ENCODE measurements around the gene CHAC1.
A peak's percentile ranks its signal among the peaks of the same experiment; 100 is the strongest.
"Not testable (repeated sequence)": the region's sequence is repeated elsewhere in the genome, so short reads cannot be mapped to it uniquely, and the experiment has no call there.

CHAC1 gene

GRCh38 chr15:40938536-40938870, 14.8 kb upstream of the CHAC1 start:
- no peak for DNase-seq

DNA sequence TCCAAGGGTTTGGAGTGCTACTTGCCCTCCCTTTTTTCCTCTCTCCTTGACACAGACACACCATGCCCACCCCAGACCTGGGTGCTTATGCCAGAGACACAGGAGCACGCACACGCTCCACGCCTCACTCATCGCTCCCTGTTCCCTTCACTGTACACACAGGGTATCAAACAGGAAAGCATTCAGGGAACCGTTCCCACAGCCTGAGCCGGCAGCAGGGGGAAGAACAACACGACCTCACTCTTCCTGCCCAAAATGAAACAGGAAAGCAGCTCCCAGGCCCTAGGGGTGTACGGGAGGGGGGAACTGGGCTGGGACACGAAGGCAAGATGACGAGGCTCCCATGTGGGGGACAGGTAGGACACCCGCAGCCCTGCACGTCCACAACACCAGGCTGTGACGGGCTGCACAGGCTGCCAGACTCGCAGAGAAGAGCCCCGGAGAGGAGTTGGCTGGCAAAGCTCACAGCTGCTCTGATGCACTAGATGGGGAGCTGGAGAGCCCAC, 12.9 kb upstream of the CHAC1 start:
- DNase-seq, result no peak

- DNase-seq, result no peak
These were observed 12.2 kb upstream of the CHAC1 start for GRCh38 chr15:40941068-40941527.

DNA sequence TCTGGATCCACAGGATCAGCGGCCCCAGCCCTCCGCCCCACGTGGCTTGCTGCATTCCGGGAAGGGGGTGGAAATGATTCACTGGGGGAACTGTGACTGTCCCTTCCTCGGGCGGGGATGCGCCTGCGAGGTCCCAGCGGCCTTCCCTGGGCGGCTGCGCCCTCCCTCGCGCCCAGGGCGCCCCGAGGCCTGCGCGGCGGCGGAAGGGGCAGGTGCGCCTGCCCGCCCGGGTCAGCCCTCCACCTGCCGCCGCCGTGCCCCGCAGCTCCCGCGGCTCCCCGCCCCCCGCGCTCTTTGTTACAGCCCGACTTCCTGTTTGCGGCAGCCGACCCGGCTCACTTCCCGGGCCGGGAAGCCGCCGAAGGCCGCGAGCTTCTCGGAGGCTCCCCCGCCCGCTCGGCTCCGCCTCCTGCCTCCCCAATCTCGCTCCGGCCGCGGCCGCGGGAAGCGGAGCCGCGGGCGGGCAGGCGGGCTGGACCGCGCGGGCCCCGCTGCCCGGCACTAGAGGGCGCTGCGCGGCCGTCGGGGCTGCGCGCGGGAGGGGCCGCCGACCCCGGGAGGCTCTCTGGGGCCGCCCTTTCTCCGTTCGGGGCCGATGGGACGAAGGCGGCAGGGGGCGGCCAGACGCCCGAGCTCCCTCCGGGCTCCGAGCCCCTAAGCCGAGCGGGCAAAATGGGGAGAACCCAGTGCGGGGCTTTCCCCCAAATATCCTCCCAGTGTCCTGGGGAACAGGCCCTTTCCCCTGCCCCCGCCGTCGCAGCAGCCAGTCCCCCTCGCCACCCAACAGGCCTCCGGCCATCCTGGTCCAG, 11.5 kb upstream of the CHAC1 start:
- peak; percentile 66 for DNase-seq

- DNase-seq, result no peak
These were observed 10.9 kb upstream of the CHAC1 start for GRCh38 chr15:40942337-40942854.

DNA sequence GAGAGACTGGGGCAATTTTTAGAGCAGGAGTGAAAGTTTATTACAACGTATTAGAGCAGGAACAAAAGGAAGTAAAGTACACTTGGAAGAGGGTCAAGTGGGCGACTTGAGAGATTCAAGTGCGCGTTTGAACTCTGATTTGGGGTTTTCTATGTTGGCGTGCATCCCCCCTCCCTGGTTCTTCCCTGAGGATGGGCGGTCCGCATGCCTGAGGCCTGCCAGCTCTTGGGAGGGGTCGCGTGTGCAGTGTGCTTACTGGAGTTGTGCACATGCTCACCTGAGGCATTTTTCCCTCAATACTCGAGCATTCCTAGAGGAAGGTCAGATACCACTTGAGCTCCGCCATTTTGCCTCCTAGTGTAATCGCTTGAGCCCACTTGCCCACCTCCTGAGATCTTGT, 10.4 kb upstream of the CHAC1 start:
- DNase-seq, result no peak

GRCh38 chr15:40943764-40944365, 9.4 kb upstream of the CHAC1 start:
- no peak for DNase-seq

GRCh38 chr15:40944510-40945296, 8.6 kb upstream of the CHAC1 start:
- DNase-seq, result no peak

DNA sequence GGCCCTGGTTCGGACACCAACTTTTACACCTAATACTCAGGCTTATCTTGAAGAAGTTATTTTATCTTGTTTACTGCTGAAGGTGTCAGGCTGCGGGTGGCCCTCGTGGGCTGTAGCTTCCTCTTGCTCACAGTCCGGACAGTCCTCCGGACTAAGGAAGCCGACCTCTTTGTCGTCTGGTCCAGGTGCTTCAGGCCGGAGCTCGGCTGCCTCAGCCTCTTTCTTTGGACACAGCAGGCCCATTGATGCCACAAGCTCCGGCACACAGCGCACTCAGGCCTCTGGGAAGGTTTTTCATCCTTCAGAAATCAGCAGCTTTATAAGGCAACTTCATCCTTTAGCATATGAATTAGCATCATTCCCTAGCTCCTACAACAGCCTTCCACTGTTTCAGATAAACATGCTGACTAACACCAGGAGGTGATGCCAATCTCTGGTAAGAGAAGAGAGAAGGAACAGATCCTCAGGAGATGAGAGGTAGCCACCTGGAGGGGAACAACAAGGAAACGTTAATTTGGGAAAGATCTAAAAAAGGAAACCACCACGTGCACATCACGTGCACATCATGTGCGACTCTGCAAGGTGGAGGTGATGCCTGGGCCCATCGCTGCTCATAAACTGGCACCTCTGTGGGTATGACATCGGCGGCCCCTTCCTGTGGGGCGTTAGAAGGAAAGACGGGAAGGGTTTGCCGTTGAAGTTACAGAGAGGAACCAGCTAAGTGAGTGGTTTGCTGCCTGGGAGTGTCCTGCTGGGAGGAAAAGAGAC, 4.4 kb upstream of the CHAC1 start:
- no peak for DNase-seq

DNA sequence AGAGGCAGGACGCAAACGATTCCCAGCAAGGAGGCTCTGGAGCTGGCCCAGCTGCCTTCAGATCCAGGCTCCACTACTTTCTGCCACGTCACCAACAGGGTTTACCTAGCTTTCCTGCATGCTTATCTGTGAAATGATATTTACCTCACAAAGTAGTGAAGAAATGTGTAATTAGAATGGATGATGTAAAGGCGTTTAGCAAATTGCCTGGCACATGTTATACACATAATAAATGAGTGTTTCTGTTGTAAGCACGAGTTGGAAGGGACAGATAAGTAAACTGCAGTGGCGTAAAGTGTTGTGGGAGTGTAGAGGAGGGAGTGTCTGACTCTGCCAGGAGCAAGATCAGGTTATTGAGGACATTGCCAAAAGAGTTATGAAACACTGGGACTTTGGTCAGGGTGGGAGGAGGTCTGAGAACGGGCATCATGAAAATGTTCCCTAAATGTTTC, 3.5 kb upstream of the CHAC1 start:
- DNase-seq, result peak; percentile 37

DNA sequence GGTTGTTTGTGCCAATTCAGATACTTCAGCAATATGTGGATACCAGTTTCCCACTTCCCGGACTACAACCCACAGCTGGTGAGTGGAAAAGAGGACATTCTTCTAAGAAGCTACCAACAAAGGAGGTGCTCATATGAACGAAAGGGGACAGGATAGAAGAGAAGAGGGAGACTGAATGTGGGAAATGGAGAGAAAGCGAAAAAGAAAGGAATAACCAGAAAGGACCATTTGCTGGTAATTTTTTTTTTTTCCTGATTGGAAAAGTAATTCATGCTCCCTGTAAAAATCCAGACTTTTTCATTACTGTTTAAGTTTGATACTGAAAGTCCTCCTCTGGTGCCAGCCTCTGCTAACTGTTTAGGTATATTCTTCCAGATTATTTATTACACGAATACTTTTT, 1.5 kb upstream of the CHAC1 start:
- no peak for DNase-seq

- DNase-seq, result no peak
These were observed 870 bp upstream of the CHAC1 start for GRCh38 chr15:40952301-40952900.

GRCh38 chr15:40953713-40954074, 423 bp downstream of the CHAC1 start:
- DNase-seq, result no peak

DNA sequence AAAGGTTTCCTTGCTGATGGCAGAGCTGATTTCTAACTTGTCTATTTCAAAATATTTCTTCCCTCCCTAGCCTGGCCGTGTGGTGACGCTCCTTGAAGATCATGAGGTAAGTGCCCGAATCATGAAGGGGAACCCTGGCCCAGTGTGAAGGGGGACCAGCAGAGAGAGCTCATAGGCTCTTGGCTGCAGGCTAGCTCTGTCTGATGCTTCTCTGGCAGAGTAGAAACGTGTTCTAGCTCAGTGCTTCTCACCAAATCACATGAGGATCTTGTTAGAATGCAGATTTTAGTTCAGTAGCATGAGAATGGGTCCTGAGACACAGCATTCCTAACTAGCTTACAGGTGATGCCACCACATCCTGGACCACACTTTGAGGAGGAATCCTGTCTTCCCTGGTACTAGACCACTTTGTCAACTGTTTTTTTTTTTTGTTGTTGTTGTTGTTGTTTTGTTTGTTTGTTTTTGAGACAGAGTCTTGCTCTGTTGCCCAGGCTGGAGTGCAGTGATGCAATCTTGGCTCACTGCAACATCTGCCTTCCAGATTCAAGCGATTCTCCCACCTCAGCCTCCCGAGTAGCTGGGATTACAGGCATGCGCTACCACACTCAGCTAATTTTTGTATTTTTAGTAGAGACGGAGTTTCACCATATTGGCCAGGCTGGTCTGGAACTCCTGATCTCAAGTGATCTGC, 1.0 kb downstream of the CHAC1 start:
- not testable (repeated sequence) for DNase-seq

GRCh38 chr15:40955141-40955903, 2.1 kb downstream of the CHAC1 start:
- no peak for DNase-seq

DNA sequence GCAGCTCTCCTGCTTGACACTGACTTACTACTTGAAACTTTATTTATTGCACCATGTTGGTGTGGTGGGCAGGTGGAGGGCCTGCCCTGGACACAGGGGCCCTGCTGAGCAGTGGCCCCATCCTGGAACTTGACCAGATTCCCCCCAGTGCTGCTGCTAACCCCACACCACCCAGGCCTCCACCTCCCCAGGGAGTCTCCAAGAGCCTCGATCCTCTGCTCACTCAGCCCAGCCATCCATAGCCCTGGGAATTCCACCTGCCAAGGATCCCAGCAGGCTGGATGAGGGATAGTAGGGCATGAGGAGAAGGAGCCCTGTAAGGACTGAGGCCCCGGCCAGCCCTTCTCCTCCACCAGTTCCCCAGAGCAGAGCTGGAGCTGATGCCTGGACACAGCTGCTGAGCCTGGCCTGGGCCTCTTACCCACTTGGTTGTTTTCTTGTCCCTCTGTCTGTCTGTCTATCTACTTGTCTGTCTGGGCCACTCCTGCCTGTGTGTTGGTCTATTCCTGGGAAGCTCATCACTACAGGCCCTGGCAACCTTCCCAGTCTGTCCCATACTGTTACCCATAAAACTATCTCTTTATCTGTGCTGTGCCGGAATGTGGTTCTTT, 2.8 kb downstream of the CHAC1 start:
- no peak for DNase-seq

DNA sequence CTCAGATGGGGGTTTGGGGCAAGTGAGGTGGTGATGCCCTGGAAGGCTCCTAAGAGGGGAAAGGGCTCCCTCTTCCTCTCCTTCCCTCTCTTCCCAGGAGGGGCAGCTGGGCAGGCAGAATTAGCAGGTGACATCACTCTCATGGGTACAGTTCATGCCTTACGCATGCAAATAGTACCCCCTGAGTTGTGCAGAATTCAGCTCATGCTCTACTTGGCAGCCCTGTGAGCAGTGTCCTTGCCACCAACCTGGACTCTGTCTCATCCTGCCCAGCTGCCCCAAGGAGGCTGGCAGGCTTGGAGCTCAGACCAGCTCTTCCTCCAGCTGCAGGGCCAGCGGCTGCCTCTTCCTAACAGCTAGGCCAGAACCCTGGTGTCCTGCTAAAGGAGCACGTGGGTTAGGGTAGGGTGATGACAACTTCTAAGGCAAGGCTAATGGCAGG, 3.3 kb downstream of the CHAC1 start:
- no peak for DNase-seq

DNA sequence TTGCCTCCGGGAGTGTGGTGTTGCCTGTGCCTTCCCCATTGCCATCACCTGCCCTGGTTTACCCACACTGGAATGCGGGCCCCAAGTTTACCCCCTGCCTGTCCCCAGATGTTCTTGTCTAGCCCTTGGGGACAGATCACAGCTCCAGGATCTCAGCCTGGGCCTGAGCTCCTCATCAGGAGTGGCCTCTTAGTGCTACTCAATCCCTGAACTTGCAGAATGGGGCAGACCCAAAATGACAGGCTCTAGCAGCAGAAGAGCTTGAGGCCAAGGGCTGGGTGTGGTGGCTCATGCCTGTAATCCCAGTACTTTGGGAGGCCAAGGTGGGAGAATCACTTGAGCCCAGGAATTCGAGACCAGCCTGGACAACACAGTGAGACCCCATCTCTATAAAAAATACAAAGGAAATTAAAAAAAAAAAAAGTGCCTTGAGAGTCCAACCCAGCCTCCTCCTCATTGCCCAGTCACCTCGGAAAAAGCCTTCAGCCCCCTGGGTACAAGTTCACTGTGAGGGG, 3.8 kb downstream of the CHAC1 start:
- no peak for DNase-seq

GRCh38 chr15:40957581-40958051, 4.3 kb downstream of the CHAC1 start:
- no peak for DNase-seq

DNA sequence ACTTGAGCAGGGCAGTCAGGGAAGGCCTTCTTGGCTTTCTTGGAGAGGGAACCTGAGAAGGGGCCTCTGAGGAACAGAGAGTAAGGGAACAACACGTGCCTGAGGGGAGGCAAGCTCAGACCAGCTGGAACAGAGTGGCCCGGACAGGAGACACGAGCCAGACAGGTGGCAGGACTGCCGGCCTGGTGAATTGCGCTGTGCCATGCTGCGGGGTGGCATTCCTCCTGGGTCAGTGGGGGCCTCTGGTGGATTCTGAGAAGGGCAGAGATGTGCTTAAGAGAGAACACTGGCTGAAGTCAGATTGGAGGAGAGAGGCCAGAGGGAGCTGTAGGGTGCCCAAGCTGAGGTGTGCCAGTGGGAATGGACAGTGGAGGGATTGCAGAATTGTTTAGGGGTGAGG, 4.9 kb downstream of the CHAC1 start:
- DNase-seq, result no peak

Data from NCI-H226 (cell line).